K562 (cell line): ENCODE results near the gene AAK1. TPM values are rescaled to one million over a fixed set of nuclear protein-coding genes. Genes with fewer than 3 reads are reported as not detected.

Experiments used
- CEBPG ChIP-seq, 3 experiments: fragments of 200-800 bp in 1 of 3; sonication (Bioruptor generic) in 1 of 3; sonication (generic) in 1 of 3; formaldehyde crosslinking in 1 of 3; IDR thresholded peaks in 2 of 3; conservative IDR thresholded peaks in 1 of 3; 2 replicates each; pipeline versions ENCODE4 v1.6.1 to v1.8.0; 2016 to 2022; ENCODE audit warnings: missing compliant biosample characterization in 2 of 3, missing genetic modification characterization in 2 of 3, mild to moderate bottlenecking in 1 of 3, missing genetic modification reagents in 1 of 3
- HIVEP1 ChIP-seq: fragments of 250-450 bp; sonication (Bioruptor Pico); IDR thresholded peaks from 2 replicates; pipeline ENCODE4 v1.4.0; 2020; ENCODE audit warnings: mild to moderate bottlenecking
- ZNF398 ChIP-seq: fragments of 250-450 bp; sonication (Bioruptor Pico); IDR thresholded peaks from 2 replicates; pipeline ENCODE4 v1.8.0; 2021; ENCODE audit warnings: moderate library complexity, mild to moderate bottlenecking, inconsistent platforms
- polyA plus RNA-seq, 8 experiments: library from polyadenylated mRNA; depleted of rRNA in 4 of 8; stranded (reverse) in 5 of 8; unstranded in 3 of 8; fragments of >200 nt; fragmentation: Nextera tagmentation in 2 of 8; fragmentation: Illumina TruSeq in 1 of 8; extraction: Ambion mirVana in 2 of 8; extraction: Trizol in 1 of 8; gene quantifications; 2 replicates each; pipeline versions ENCODE4 v1.2.1 to v1.2.3, GENCODE V29; 2011 to 2014; ENCODE audit warnings: inconsistent platforms in 1 of 8, missing spikeins in 1 of 8
- total RNA-seq, 7 experiments: library from RNA; depleted of rRNA in 6 of 7; stranded (reverse); fragments of >200 nt in 6 of 7; fragmentation: Illumina TruSeq in 2 of 7; extraction: Trizol in 2 of 7; gene quantifications; 2 replicates each; pipeline versions ENCODE4 v1.2.1 to v1.2.3, GENCODE V29; 2011 to 2021; ENCODE audit warnings: low replicate concordance in 1 of 7
- TF ChIP-seq, protein P1 (sequence below): fragments of 250-450 bp; sonication (Bioruptor Pico); IDR thresholded peaks from 2 replicates; pipeline ENCODE4 v1.4.0; 2020; ENCODE audit warnings: mild to moderate bottlenecking, moderate library complexity, borderline replicate concordance
- TF ChIP-seq, protein P2 (sequence below): fragments of 250-450 bp; sonication (Bioruptor Pico); IDR thresholded peaks from 2 replicates; pipeline ENCODE4 v1.5.0; 2021; ENCODE audit warnings: mild to moderate bottlenecking, borderline replicate concordance

Gene AAK1
- total and polyA plus RNA-seq, 9 of the 15 experiments (the other 6 are each of a cell fraction or from before 2014, with no cell fraction given), result 0.89 to 17.1 (median 6.0) TPM

GRCh38 chr2:69636395-69636794, 7.1 kb downstream of the AAK1 start (continued):
- TF ChIP-seq, protein P1, sequence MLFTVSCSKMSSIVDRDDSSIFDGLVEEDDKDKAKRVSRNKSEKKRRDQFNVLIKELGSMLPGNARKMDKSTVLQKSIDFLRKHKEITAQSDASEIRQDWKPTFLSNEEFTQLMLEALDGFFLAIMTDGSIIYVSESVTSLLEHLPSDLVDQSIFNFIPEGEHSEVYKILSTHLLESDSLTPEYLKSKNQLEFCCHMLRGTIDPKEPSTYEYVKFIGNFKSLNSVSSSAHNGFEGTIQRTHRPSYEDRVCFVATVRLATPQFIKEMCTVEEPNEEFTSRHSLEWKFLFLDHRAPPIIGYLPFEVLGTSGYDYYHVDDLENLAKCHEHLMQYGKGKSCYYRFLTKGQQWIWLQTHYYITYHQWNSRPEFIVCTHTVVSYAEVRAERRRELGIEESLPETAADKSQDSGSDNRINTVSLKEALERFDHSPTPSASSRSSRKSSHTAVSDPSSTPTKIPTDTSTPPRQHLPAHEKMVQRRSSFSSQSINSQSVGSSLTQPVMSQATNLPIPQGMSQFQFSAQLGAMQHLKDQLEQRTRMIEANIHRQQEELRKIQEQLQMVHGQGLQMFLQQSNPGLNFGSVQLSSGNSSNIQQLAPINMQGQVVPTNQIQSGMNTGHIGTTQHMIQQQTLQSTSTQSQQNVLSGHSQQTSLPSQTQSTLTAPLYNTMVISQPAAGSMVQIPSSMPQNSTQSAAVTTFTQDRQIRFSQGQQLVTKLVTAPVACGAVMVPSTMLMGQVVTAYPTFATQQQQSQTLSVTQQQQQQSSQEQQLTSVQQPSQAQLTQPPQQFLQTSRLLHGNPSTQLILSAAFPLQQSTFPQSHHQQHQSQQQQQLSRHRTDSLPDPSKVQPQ (CRISPR knock-in tag), result no peak
- no peak for TF ChIP-seq ZNF398
- TF ChIP-seq HIVEP1 (CRISPR knock-in tag), result no peak
- TF ChIP-seq CEBPG (CRISPR knock-in tag; IDR thresholded peaks at IDR 0.05), result no peak
- TF ChIP-seq CEBPG (tag; conservative IDR thresholded peaks at IDR 0.05 in 1 of 2, IDR thresholded peaks at IDR 0.05 in 1 of 2), result peak; percentile 76
- TF ChIP-seq, protein P2, sequence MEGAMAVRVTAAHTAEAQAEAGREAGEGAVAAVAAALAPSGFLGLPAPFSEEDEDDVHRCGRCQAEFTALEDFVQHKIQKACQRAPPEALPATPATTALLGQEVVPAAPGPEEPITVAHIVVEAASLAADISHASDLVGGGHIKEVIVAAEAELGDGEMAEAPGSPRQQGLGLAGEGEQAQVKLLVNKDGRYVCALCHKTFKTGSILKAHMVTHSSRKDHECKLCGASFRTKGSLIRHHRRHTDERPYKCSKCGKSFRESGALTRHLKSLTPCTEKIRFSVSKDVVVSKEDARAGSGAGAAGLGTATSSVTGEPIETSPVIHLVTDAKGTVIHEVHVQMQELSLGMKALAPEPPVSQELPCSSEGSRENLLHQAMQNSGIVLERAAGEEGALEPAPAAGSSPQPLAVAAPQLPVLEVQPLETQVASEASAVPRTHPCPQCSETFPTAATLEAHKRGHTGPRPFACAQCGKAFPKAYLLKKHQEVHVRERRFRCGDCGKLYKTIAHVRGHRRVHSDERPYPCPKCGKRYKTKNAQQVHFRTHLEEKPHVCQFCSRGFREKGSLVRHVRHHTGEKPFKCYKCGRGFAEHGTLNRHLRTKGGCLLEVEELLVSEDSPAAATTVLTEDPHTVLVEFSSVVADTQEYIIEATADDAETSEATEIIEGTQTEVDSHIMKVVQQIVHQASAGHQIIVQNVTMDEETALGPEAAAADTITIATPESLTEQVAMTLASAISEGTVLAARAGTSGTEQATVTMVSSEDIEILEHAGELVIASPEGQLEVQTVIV (CRISPR knock-in tag), result no peak
- TF ChIP-seq, all 486 proteins: peak for 3
